ENCODE data around the gene ULBP2.

Gene ULBP2

GRCh38 chr6:149898966-149899365, 42.8 kb upstream of the ULBP2 start:
- no peak overlapping the region for H3K27ac ChIP-seq
- no peak for TF ChIP-seq ZFX (IDR thresholded peaks at IDR 0.05)
- TF ChIP-seq, protein P1, sequence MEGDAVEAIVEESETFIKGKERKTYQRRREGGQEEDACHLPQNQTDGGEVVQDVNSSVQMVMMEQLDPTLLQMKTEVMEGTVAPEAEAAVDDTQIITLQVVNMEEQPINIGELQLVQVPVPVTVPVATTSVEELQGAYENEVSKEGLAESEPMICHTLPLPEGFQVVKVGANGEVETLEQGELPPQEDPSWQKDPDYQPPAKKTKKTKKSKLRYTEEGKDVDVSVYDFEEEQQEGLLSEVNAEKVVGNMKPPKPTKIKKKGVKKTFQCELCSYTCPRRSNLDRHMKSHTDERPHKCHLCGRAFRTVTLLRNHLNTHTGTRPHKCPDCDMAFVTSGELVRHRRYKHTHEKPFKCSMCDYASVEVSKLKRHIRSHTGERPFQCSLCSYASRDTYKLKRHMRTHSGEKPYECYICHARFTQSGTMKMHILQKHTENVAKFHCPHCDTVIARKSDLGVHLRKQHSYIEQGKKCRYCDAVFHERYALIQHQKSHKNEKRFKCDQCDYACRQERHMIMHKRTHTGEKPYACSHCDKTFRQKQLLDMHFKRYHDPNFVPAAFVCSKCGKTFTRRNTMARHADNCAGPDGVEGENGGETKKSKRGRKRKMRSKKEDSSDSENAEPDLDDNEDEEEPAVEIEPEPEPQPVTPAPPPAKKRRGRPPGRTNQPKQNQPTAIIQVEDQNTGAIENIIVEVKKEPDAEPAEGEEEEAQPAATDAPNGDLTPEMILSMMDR (conservative IDR thresholded peaks at IDR 0.05) = no peak

DNA sequence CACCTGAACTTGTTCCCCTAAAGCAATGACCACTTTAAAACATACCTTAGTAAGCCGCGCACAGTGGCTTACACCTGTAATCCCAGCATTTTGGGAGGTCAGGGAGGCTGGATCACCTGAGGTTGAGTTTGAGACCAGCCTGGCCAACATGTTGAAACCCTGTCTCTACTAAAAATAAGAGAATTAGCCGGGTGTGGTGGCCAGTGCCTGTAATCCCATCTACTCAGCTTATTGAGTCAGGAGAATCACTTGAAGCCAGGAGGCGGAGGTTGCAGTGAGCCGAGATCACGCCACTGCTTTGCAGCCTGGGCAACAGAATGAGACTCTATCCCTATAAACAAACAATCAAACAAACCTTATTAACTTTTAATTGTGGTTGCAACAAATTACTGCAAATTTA, 42.3 kb upstream of the ULBP2 start:
- no peak for TF ChIP-seq ZFX (IDR thresholded peaks at IDR 0.05)
- TF ChIP-seq, protein P1 (conservative IDR thresholded peaks at IDR 0.05) = no peak

DNA sequence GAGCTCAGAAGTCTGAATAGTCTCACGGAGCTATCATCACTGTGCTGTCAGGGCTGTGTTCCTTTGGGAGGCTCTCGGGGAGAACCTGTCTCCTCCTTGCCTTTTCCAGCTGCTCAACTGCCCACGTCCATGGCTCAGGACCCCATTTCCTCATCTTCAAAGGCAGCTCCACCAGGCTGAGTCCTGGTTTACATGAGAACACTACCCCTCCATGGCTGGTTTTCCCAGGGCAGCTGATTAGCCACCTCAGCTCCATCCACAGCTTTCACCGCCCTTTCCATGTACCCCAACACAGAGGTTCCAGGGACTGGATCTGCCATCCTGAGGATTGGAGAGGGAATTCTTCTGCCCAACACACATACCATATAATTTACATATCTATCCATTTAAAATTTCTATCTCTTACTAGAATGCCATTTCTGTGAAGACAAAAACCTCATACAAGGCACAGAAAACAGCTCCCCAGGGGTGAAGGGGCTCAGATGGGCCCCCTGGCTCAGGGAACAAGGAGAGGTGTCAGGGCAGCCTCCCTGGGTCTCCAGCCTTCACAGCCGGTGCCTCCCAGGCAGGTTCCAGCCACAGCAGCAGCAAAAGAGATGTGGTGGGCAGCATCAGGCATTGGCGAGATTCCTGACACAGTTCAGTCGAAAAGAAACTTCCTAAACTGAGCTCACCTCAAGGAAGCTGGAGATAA, 41.7 kb upstream of the ULBP2 start:
- H3K27ac ChIP-seq = no peak overlapping the region
- TF ChIP-seq, protein P1 (conservative IDR thresholded peaks at IDR 0.05) = no peak
- TF ChIP-seq ZFX (IDR thresholded peaks at IDR 0.05) = no peak

More for the DNA sequence above, 42.3 kb upstream of the ULBP2 start:
- H3K27ac ChIP-seq = no peak overlapping the region

DNA sequence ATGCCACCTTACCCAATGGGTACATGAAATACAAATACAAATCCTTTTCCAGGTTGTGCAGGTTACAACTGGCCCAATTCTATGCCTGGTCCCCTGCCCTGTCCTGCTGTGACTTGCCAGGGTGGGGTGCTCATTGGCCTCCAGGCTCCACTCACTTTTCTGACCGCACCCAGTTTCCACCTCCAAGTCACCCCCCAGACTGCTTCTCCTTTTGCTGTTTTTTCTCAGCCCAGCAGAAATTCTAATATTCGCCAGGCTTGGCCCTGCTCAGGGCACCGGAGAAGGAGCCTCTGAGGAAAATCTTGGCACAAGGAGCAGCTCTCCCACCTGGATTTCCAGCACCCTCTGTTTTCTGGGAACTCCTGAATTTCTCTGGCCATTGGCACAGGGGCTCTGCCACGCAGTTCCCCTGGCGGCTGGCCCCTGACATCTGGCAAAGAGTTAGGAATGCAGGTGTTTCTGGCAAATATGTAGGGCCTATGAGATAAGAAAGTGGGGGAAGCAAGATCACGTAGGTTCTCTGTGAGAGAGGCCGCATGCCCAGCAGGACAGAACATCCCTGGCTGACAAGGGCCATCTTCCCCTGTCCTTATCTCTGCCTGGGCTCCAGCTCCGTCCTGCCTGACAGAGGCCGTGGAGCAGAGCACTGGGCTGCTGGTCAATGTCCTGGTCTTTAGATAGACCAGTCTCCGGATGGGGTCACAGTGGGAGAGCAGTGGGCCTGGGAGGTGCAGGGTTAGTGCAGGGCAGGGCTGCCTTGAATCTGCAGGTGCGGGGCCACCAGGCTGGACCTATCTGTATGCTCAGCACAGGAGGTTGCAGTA, 41.0 kb upstream of the ULBP2 start:
- H3K27ac ChIP-seq = no peak overlapping the region
- no peak for TF ChIP-seq ZFX (IDR thresholded peaks at IDR 0.05)
- TF ChIP-seq, protein P1 (conservative IDR thresholded peaks at IDR 0.05) = no peak

DNA sequence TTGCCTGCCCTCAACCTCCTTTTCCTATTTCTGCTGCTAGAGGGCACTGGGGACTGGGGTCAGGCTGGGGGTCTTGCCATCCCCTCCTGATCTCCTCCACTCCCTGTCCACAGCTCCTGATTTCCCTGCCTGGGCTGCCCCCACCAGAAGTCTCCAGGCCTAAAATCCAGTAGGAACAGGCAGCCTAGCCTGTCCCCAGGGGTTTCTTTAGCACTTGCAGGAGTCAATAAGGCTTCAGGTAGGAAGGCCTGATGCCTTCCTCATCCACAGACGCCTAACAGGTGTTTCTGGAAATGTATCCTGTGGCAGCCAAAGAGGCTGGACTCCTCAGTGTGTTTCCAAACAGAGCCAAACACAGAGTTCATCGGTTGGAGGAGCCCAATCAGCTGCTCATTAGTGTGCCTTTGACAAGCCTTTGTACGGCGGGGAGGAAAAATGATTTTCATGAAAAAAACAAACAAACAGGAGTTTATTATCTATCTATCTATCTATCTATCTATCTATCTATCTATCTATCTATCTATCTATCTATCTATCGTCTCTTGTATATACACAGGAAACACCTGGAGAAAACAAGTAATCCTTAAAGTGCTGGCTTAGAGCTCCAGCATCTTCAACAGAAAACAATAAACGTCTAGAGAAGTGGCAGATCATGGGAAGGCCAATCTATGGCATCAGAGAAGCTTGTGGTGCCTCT, 40.2 kb upstream of the ULBP2 start:
- no peak overlapping the region for H3K27ac ChIP-seq
- TF ChIP-seq, protein P1 (conservative IDR thresholded peaks at IDR 0.05) = no peak
- TF ChIP-seq ZFX (IDR thresholded peaks at IDR 0.05) = no peak

DNA sequence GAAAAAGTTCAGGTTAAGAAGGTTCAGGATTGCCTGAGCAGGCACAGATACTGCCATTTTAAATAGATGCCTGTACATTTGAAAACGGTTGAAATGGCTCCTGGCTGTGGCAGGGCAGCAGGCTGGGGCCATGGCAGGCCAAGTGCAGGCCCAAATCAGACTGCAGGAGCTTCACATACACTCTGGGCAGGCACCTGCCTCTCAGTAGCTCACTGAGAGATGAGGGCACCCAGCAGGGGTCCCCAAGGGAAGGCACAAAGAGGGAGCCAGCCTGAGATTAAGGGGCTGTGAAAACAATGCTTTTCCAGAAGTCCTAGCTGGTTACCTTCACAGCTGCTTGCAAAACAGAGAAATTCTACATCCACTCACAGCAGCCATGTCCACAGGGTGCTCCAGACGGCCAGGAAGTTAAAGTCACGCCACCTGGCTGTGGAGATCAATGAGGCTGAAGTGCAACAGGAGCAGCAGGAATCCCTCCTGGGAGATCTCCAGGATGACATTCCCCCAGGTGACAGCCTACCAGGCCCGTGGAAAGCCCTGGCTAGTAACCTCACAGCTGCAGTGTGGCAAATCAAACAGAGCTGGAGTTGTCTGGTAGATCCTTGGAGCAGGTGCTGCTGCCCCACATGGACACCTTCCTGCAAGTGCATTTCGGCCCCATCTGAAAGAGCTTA, 37.7 kb upstream of the ULBP2 start:
- no peak for TF ChIP-seq ZFX (IDR thresholded peaks at IDR 0.05)
- TF ChIP-seq, protein P1 (conservative IDR thresholded peaks at IDR 0.05) = no peak
- H3K27ac ChIP-seq = no peak overlapping the region

All from C4-2B (cell line).